Measurements from ENCODE around the gene MDM1.

MDM1 gene

DNA sequence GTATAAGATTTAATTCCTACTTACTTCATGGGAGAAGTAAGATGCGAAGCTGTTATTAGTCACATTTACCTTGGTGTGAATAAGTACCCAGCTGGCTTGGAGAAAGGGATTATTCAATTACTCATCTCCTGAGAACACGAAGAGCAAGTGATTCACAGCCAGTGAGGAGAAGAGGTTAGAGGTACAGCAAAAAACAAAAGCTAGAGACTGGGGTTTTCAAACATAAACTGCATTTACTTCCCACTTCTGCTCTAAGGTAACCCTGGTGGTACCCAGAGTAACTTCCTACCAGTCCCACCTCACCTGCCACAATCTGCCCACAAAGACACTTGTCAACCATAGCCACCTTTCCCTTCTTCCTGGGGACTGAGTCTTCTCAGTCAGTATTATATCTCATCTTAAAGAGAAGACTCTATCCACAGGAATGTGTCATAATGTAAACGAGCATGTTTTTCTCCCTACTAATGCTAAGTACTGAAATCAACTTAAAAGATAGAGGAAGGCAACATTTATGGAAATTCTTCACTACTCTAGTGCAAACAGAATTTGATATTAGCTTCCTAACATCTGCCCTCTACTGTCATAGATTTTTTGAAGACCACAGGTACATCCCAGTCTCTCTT is 72.7 kb downstream of the MDM1 start:
- ChIA-PET POLR2A (no interaction called here), CTCF (no interaction called here)

DNA sequence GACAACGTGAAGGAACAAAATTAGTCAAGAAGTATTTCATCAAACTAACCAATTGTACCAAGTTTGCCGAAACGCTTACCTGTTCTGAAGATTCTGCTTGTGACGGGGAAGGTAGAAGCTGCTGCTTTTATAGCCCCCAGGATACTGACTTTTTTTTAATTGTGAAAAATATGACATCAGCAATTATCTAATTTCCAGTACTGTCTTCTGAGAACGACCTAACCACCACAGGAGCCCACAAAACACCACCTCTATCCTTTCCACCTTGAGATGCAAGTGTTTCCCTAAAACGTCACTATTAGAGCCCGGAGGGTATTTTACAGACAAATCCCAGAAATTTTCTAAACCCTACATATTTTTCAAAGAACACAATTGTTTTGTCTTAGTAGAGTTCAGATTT is 78.7 kb downstream of the MDM1 start, which contains the start of gene IL22:
Gene IL22, minus strand, starts transcription at position 101 of the 400 bp plus-strand sequence. CDS start 156 bp downstream, outside the sequence.
- H3K27ac ChIP-seq (ENCODE audit: extremely low read depth, low read depth, low read length) = no peak within 1 kb of the TSS
- TF ChIP-seq ZNF843 (tag by site-specific recombination; IDR thresholded peaks at IDR 0.05) (no peak), ZNF596 (tag by site-specific recombination; IDR thresholded peaks at IDR 0.05) (no peak), ZNF555 (tag by site-specific recombination; conservative IDR thresholded peaks at IDR 0.05) (no peak), ZBTB17 (tag by site-specific recombination; IDR thresholded peaks at IDR 0.05) (no peak), ZBTB1 (tag by site-specific recombination; IDR thresholded peaks at IDR 0.05) (no peak), ZIC2 (tag by site-specific recombination; IDR thresholded peaks at IDR 0.05) (no peak), ZNF16 (tag by site-specific recombination; IDR thresholded peaks at IDR 0.05; ENCODE audit: low read depth) (no peak), GLIS2 (tag by site-specific recombination; IDR thresholded peaks at IDR 0.05) (no peak), ZNF311 (tag by site-specific recombination; IDR thresholded peaks at IDR 0.05; ENCODE audit: borderline replicate concordance) (no peak), ZNF560 (tag by site-specific recombination; IDR thresholded peaks at IDR 0.05; ENCODE audit: borderline replicate concordance) (no peak)
- TF ChIP-seq, protein P1, sequence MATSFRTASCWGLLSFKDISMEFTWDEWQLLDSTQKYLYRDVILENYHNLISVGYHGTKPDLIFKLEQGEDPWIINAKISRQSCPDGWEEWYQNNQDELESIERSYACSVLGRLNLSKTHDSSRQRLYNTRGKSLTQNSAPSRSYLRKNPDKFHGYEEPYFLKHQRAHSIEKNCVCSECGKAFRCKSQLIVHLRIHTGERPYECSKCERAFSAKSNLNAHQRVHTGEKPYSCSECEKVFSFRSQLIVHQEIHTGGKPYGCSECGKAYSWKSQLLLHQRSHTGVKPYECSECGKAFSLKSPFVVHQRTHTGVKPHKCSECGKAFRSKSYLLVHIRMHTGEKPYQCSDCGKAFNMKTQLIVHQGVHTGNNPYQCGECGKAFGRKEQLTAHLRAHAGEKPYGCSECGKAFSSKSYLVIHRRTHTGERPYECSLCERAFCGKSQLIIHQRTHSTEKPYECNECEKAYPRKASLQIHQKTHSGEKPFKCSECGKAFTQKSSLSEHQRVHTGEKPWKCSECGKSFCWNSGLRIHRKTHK (tag by site-specific recombination; IDR thresholded peaks at IDR 0.05) = no peak
- TF ChIP-seq, protein P2, sequence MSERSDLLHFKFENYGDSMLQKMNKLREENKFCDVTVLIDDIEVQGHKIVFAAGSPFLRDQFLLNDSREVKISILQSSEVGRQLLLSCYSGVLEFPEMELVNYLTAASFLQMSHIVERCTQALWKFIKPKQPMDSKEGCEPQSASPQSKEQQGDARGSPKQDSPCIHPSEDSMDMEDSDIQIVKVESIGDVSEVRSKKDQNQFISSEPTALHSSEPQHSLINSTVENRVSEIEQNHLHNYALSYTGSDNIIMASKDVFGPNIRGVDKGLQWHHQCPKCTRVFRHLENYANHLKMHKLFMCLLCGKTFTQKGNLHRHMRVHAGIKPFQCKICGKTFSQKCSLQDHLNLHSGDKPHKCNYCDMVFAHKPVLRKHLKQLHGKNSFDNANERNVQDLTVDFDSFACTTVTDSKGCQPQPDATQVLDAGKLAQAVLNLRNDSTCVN (tag by site-specific recombination; optimal IDR thresholded peaks at IDR 0.05) = no peak
- TF ChIP-seq, protein P3, sequence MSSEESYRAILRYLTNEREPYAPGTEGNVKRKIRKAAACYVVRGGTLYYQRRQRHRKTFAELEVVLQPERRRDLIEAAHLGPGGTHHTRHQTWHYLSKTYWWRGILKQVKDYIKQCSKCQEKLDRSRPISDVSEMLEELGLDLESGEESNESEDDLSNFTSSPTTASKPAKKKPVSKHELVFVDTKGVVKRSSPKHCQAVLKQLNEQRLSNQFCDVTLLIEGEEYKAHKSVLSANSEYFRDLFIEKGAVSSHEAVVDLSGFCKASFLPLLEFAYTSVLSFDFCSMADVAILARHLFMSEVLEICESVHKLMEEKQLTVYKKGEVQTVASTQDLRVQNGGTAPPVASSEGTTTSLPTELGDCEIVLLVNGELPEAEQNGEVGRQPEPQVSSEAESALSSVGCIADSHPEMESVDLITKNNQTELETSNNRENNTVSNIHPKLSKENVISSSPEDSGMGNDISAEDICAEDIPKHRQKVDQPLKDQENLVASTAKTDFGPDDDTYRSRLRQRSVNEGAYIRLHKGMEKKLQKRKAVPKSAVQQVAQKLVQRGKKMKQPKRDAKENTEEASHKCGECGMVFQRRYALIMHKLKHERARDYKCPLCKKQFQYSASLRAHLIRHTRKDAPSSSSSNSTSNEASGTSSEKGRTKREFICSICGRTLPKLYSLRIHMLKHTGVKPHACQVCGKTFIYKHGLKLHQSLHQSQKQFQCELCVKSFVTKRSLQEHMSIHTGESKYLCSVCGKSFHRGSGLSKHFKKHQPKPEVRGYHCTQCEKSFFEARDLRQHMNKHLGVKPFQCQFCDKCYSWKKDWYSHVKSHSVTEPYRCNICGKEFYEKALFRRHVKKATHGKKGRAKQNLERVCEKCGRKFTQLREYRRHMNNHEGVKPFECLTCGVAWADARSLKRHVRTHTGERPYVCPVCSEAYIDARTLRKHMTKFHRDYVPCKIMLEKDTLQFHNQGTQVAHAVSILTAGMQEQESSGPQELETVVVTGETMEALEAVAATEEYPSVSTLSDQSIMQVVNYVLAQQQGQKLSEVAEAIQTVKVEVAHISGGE (tag by site-specific recombination; conservative IDR thresholded peaks at IDR 0.05; ENCODE audit: low read depth) = no peak

More for the DNA sequence above, 72.7 kb downstream of the MDM1 start:
- Histone ChIP-seq H3K9me3 (ENCODE audit: control insufficient read depth, insufficient read depth, low read depth, low read length) (no peaks in the 10 kb centered on the region), H3K36me3 (ENCODE audit: control insufficient read depth in 2 of 2, insufficient read depth in 1 of 2, low read length in 2 of 2) (no peaks in the 10 kb centered on the region), H3K27ac (ENCODE audit: extremely low read depth, low read depth, low read length) (no peak overlapping the region), H3K4me1 (ENCODE audit: control insufficient read depth, insufficient read depth, low read length) (no peaks in the 10 kb centered on the region), H3K4me3 (ENCODE audit: low read depth, low read length) (no peak overlapping the region)
- no peak for TF ChIP-seq KLF10 (tag by site-specific recombination; IDR thresholded peaks at IDR 0.05)
- TF ChIP-seq, protein P4, sequence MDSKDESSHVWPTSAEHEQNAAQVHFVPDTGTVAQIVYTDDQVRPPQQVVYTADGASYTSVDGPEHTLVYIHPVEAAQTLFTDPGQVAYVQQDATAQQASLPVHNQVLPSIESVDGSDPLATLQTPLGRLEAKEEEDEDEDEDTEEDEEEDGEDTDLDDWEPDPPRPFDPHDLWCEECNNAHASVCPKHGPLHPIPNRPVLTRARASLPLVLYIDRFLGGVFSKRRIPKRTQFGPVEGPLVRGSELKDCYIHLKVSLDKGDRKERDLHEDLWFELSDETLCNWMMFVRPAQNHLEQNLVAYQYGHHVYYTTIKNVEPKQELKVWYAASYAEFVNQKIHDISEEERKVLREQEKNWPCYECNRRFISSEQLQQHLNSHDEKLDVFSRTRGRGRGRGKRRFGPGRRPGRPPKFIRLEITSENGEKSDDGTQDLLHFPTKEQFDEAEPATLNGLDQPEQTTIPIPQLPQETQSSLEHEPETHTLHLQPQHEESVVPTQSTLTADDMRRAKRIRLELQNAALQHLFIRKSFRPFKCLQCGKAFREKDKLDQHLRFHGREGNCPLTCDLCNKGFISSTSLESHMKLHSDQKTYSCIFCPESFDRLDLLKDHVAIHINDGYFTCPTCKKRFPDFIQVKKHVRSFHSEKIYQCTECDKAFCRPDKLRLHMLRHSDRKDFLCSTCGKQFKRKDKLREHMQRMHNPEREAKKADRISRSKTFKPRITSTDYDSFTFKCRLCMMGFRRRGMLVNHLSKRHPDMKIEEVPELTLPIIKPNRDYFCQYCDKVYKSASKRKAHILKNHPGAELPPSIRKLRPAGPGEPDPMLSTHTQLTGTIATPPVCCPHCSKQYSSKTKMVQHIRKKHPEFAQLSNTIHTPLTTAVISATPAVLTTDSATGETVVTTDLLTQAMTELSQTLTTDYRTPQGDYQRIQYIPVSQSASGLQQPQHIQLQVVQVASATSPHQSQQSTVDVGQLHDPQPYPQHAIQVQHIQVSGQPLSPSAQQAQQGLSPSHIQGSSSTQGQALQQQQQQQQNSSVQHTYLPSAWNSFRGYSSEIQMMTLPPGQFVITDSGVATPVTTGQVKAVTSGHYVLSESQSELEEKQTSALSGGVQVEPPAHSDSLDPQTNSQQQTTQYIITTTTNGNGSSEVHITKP (tag by site-specific recombination; IDR thresholded peaks at IDR 0.05) = no peak
- TF ChIP-seq ZNF426 (tag by site-specific recombination; IDR thresholded peaks at IDR 0.05) = no peak
- TF ChIP-seq, protein P5, sequence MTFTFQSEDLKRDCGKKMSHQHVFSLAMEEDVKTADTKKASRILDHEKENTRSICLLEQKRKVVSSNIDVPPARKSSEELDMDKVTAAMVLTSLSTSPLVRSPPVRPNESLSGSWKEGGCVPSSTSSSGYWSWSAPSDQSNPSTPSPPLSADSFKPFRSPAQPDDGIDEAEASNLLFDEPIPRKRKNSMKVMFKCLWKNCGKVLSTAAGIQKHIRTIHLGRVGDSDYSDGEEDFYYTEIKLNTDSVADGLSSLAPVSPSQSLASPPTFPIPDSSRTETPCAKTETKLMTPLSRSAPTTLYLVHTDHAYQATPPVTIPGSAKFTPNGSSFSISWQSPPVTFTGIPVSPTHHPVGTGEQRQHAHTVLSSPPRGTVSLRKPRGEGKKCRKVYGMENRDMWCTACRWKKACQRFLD (tag by site-specific recombination; IDR thresholded peaks at IDR 0.05) = no peak
- TF ChIP-seq ZNF610 (tag by site-specific recombination; IDR thresholded peaks at IDR 0.05; ENCODE audit: borderline replicate concordance) = no peak
- TF ChIP-seq, protein P6, sequence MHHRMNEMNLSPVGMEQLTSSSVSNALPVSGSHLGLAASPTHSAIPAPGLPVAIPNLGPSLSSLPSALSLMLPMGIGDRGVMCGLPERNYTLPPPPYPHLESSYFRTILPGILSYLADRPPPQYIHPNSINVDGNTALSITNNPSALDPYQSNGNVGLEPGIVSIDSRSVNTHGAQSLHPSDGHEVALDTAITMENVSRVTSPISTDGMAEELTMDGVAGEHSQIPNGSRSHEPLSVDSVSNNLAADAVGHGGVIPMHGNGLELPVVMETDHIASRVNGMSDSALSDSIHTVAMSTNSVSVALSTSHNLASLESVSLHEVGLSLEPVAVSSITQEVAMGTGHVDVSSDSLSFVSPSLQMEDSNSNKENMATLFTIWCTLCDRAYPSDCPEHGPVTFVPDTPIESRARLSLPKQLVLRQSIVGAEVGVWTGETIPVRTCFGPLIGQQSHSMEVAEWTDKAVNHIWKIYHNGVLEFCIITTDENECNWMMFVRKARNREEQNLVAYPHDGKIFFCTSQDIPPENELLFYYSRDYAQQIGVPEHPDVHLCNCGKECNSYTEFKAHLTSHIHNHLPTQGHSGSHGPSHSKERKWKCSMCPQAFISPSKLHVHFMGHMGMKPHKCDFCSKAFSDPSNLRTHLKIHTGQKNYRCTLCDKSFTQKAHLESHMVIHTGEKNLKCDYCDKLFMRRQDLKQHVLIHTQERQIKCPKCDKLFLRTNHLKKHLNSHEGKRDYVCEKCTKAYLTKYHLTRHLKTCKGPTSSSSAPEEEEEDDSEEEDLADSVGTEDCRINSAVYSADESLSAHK (tag by site-specific recombination; IDR thresholded peaks at IDR 0.05) = no peak
- no peak for TF ChIP-seq PRDM1 (tag by site-specific recombination; IDR thresholded peaks at IDR 0.05)
- no peak for TF ChIP-seq ZNF473 (tag by site-specific recombination; IDR thresholded peaks at IDR 0.05)

More for the DNA sequence above, 78.7 kb downstream of the MDM1 start, which contains the start of gene IL22:
- no peaks in the 10 kb centered on the region for H3K36me3 ChIP-seq (ENCODE audit: control insufficient read depth in 2 of 2, insufficient read depth in 1 of 2, low read length in 2 of 2)
- no peaks in the 10 kb centered on the region for H3K4me1 ChIP-seq (ENCODE audit: control insufficient read depth, insufficient read depth, low read length)
- H3K9me3 ChIP-seq (ENCODE audit: control insufficient read depth, insufficient read depth, low read depth, low read length) = no peaks in the 10 kb centered on the region
- ChIA-PET POLR2A (no interaction called here), CTCF (no interaction called here)
- no peak within 1 kb of the TSS for H3K4me3 ChIP-seq (ENCODE audit: low read depth, low read length)

Measured in HEK293 (cell line).